NCI-H2196 (cell line): ENCODE data around the gene RBM24.

Experiments
- DNase-seq: peaks from one replicate; lab custom pipeline; 2025; ENCODE audit not compliant: unreplicated experiment; lab: John Stamatoyannopoulos, UW

Gene RBM24

GRCh38 chr6:17341117-17341805 lies 60.1 kb downstream of the RBM24 start:
- DNase-seq = no peak

- no peak for DNase-seq
Measured at GRCh38 chr6:17341891-17342290, 60.7 kb downstream of the RBM24 start.

- no peak for DNase-seq
Measured at GRCh38 chr6:17343215-17343614, 62.1 kb downstream of the RBM24 start.
